Mucosa of stomach (tissue), 1 donor: ENCODE measurements around the gene RP9.

Source experiments
- H3K27me3 ChIP-seq: one replicate; pipeline ENCODE4 v1.7.0; 2013; ENCODE audit warnings: mild to moderate bottlenecking, low read length; ENCODE audit not compliant: control insufficient read depth, insufficient read depth
- H3K36me3 ChIP-seq: one replicate; pipeline ENCODE4 v1.7.0; 2013; ENCODE audit warnings: low read length; ENCODE audit not compliant: control insufficient read depth, insufficient read depth
- H3K4me1 ChIP-seq: one replicate; pipeline ENCODE4 v1.7.0; 2013; ENCODE audit warnings: mild to moderate bottlenecking, low read length; ENCODE audit not compliant: control insufficient read depth, insufficient read depth
- H3K4me3 ChIP-seq: one replicate; pipeline ENCODE4 v1.7.0; 2013; ENCODE audit warnings: low read length
- H3K9ac ChIP-seq: one replicate; pipeline ENCODE4 v1.7.0; 2013; ENCODE audit warnings: mild to moderate bottlenecking, low read length, moderate library complexity
- H3K9me3 ChIP-seq: one replicate; pipeline ENCODE4 v1.7.0; 2013; ENCODE audit warnings: mild to moderate bottlenecking, low read length, moderate library complexity; ENCODE audit not compliant: control insufficient read depth
- donor health status: Pancreatic carcinoma.

The RP9 gene

DNA sequence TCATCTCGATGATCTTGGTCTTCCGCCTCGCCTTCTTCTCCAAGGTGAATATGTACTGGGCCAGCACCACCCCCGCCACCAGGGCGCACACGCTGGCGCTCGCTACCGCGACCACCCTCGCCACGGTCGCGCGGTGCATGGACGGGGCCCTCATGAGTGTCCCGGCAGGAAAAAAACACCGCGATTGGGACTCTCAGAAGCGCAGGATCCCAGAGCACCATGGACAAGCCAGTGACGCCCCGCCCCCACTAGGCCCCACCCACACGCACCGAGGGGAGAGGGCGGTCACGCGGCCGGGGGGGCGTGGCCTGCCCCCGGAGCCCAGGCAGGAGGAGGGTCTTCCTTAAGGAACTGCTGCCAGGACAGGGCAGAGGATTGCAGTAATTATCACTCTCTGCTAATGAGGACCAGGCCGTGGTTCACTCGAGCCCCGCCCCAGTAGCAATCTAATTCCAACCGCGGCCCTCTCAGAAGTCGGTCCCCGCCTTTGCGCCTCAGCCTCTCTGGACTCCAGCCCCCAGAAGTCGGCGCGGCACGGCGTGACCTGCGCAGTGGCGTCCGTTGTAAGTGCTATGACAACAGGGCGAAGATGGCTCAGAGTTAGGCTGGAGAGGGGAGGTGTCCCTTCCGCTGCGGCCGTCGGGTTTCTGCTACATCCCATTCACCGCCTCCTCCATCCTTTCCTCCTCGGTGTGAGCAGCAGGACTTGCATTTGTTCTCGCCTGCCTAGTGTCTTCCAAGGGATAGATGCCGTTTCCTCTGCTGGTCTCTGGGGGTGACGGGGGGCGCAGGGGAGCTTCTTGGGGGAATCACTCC, 20.0 kb upstream of the RP9 start, which contains the start of gene BBS9:
BBS9 (plus strand) TSS at position 575 of the 816 bp plus-strand sequence. CDS start 16,689 bp downstream, outside the sequence.
- no peaks in the 10 kb centered on the region for H3K4me1 ChIP-seq
- peak within 1 kb of the TSS; percentile 81 for H3K4me3 ChIP-seq
- H3K27me3 ChIP-seq: no peaks in the 10 kb centered on the region
- H3K36me3 ChIP-seq: no peaks in the 10 kb centered on the region
- no peaks in the 10 kb centered on the region for H3K9me3 ChIP-seq
- peak within 1 kb of the TSS; percentile 76 for H3K9ac ChIP-seq

DNA sequence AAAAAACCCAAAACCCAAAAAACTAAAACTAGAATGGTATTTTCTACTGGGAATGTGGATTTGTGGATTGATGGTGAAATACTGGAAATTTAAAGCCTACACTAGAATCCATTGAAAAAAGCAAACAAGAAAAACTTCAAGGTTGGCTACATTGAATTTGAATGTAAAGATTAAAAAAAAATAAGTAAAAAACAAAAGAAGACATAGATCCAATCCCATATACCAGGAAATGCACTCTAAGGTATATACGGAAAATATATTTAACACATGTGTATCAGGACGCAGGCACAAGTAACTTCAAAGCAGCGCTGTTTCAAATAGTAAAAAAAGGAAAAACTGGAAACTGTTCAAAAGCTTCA, 19.4 kb upstream of the RP9 start:
- Histone ChIP-seq H3K9me3 (no peaks in the 10 kb centered on the region), H3K4me1 (no peaks in the 10 kb centered on the region), H3K4me3 (peak overlapping the region; percentile 81), H3K27me3 (no peaks in the 10 kb centered on the region), H3K36me3 (no peaks in the 10 kb centered on the region), H3K9ac (peak overlapping the region; percentile 76)

DNA sequence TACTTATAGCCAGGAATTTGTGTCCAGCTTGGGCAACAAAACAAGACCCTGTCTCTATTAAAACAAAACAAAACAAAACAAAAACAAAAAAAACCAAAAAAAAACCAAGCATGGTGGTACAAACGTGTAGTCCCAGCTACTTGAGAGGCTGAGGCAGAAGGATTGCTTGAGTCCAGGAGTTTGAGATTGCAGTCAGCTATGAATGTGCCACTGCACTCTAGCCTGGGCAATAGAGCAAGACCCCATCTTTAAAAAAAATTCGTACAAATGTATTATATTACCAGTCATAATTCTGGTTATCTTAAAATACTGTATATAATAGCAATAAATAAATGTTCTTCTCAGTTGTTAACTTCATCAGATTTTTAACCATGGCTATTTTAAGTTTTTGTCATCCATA, 17.9 kb upstream of the RP9 start:
- H3K36me3 ChIP-seq: no peaks in the 10 kb centered on the region
- no peak overlapping the region for H3K4me3 ChIP-seq
- no peaks in the 10 kb centered on the region for H3K4me1 ChIP-seq
- H3K9me3 ChIP-seq: no peaks in the 10 kb centered on the region
- no peaks in the 10 kb centered on the region for H3K27me3 ChIP-seq
- no peak overlapping the region for H3K9ac ChIP-seq

DNA sequence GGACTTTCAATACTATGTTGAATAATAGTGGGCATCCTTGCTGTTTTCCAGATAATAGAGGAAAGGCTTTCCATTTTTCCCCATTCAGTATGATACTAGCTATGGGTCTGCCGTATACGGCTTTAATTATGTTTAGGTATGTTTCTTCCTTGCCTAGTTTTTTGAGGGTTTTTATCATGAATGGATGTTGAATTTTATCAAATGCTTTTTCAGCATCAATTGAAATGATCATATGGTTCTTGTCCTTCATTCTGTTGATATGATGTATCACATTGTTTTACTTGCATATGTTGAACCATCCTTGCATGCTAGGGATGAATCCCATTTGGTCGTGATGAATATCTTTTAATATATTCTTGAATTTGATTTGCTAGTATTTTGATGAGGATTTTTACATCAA, 9.2 kb upstream of the RP9 start:
- no peak overlapping the region for H3K9ac ChIP-seq
- H3K4me3 ChIP-seq: no peak overlapping the region
- H3K36me3 ChIP-seq: no peaks in the 10 kb centered on the region
- H3K9me3 ChIP-seq: no peaks in the 10 kb centered on the region
- H3K4me1 ChIP-seq: no peaks in the 10 kb centered on the region
- no peaks in the 10 kb centered on the region for H3K27me3 ChIP-seq

DNA sequence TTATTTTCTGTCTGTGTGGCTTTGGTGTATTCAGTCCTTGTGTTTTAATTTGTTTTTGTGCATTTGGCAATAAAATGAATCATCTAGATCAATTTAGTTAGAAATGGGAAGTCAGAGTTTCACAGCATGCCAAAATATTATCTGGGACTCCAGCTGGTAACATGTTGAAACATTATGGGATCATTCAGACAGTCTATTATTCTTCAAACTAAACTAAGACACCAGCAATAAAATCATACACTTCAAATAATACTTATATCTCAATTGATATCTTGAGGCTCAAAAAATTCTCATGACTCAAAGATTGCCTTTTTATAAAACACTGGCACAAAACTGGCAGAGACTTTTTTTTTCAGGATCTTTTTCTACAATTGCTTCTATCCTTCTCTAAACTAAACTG, 5.8 kb upstream of the RP9 start:
- Histone ChIP-seq H3K27me3 (no peaks in the 10 kb centered on the region), H3K36me3 (no peaks in the 10 kb centered on the region)

DNA sequence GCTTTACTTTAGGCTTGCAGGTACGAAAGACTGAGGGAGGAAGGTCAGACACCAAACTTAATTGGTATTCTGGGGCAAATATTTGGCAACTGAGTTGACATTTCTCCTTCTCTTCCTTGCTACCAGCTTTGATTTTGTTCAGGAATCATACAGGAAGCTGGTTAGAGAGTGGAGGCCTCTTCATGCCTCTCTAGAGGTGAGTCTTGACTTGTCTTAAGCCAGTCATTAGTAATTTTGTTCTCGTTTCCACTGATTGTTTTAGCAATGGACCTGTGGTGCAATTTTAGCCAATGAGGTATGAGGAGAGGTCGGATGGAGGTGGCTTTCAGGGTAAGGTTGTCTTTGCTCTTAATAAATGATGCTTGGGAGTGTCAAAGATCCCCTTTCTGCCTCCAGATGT, 2.4 kb upstream of the RP9 start:
- H3K27me3 ChIP-seq: no peaks in the 10 kb centered on the region
- no peak overlapping the region for H3K4me3 ChIP-seq
- H3K9me3 ChIP-seq: no peaks in the 10 kb centered on the region
- no peak overlapping the region for H3K9ac ChIP-seq
- peaks cover 14% of the 10 kb centered on the region for H3K4me1 ChIP-seq
- no peaks in the 10 kb centered on the region for H3K36me3 ChIP-seq

More for the DNA sequence above, 5.8 kb upstream of the RP9 start:
- Histone ChIP-seq H3K9ac (no peak overlapping the region), H3K4me1 (no peaks in the 10 kb centered on the region), H3K4me3 (no peak overlapping the region), H3K9me3 (no peaks in the 10 kb centered on the region)

DNA sequence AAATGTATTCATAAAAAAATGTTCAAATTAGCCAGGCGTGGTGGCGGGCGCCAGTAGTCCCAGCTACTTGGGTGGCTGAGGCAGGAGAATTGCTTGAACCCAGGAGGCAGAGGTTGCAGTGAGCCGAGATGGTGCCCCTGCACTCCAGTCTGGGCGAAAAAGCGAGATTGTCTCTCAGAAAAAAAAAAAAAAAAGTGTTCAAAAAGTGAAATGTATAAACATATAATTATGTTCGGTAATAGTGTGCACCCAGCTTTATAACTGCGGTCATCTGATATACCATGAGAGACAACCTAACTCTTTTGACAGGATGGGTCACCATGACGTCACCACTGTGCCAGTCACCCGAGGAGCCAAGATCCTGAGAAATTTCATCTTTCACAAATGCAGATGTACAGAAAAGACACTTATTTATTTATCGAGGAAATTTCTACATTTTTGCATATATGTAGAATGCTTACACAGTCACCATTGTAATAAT, 594 bp upstream of the RP9 start:
- Histone ChIP-seq H3K9ac (no peak overlapping the region), H3K9me3 (no peaks in the 10 kb centered on the region), H3K27me3 (no peaks in the 10 kb centered on the region), H3K36me3 (no peaks in the 10 kb centered on the region), H3K4me1 (peaks cover 14% of the 10 kb centered on the region), H3K4me3 (peak overlapping the region; percentile 14)

DNA sequence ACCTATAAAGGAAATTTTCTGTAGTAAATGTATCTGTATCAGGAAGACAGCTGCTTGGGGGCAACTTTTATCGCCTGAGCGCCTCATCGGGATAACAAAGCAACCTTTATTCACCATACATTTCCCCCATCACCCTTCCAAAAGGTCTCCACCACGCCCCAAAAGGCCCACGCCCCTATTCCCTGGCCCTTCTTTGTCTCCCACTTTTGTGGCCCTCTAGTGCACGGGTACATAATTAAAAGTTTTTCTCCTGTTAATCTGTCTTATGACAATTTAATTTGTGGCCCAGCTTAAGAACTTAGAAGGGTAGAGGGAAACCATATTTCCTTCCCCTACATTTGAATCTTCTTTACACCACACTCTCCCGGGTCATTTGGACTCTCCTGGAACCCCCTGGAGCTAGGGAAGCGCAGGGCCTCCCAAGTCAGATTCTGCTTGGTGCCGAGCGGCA, 625 bp downstream of the RP9 start:
- Histone ChIP-seq H3K9me3 (no peaks in the 10 kb centered on the region), H3K36me3 (no peaks in the 10 kb centered on the region), H3K4me3 (peak overlapping the region; percentile 69), H3K4me1 (peaks cover 14% of the 10 kb centered on the region), H3K27me3 (no peaks in the 10 kb centered on the region), H3K9ac (peak overlapping the region; percentile 80)

DNA sequence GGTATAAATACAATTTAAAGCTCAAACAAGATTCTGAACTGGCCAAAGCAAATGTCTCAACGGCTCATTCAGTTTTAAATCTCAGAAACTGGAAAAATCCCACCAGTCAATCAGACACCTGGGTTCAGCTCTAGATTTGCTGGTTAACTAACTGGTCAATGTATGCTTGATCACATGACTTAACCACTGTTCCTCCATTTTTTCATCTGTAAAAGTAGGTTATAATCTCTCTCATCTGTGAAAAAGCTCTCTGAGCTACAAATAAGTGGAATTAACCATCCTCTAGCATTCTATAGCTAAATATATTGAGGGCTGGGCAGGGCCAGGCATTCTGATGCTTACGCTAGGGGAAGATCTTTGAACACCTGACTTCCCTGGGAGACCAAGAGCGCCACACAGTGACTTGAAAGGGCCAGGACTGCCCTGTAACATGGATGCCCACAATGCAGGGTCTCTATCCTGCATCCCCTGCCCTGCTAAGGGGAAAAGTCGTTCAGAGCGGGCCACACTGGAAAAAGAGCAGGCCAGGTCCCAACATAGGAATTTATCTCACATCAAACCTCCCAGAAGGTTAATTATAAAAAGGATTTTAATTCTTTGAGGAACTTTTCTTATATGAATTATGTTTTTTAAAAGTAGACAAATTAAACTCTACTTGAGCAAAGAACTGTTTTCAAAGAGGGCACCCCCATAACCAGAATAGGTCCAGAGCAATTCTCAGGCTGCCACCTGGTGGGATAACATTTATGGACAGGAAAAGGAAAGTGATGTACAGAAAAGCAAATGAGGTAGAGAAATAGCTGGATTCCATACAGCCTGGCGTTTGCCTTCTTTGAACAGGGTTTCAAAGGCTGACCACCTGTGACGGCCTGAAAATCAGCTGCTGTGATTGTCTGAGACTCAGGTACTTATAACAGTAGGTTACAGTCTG, 1.8 kb downstream of the RP9 start:
- no peaks in the 10 kb centered on the region for H3K27me3 ChIP-seq
- peak overlapping the region; percentile 69 for H3K4me3 ChIP-seq
- H3K9ac ChIP-seq: no peak overlapping the region
- H3K9me3 ChIP-seq: no peaks in the 10 kb centered on the region
- peaks cover 6% of the 10 kb centered on the region for H3K36me3 ChIP-seq
- H3K4me1 ChIP-seq: peaks cover 14% of the 10 kb centered on the region

DNA sequence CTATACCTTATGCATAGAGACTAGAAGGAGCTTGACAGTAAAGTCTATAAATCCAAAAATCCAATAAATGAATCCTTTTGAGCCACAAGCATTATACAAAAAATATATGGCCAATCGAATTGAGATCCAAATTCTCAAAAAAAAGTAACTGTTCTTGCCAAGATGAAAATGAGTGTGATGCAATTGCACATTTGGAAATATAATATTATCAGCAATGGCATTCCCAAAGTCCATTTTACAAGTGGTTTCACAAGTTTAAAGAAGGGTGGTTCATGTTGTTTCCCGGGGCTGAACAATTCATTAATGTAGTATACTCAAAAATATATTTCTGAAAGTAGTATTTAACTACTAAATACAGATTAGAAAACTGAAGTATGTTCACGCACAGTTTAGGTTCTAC, 7.3 kb downstream of the RP9 start:
- no peak overlapping the region for H3K4me3 ChIP-seq
- no peaks in the 10 kb centered on the region for H3K4me1 ChIP-seq
- H3K27me3 ChIP-seq: no peaks in the 10 kb centered on the region
- no peak overlapping the region for H3K9ac ChIP-seq
- H3K9me3 ChIP-seq: no peaks in the 10 kb centered on the region
- H3K36me3 ChIP-seq: peaks cover 7% of the 10 kb centered on the region

DNA sequence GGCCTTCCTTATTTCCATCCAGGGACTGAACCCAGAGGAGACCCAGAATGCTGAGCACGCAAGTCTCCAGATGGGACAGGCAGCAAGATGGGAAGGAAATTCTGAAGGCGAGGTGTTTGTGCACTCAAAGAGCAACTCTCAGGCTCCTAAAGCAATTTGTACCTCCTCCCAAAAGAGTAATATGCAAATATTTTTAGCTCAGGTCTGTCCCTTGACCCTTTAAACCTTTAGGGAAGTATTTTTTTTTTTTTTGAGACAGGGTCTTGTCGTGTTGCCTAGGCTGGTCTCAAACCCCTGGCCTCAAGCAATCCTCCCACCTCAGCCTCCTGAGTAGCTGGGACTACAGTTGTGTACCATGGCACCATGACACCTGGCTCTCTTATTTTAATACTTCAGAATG, 8.4 kb downstream of the RP9 start:
- no peaks in the 10 kb centered on the region for H3K4me1 ChIP-seq
- H3K36me3 ChIP-seq: peaks cover 7% of the 10 kb centered on the region
- H3K4me3 ChIP-seq: no peak overlapping the region
- no peaks in the 10 kb centered on the region for H3K27me3 ChIP-seq
- no peak overlapping the region for H3K9ac ChIP-seq
- H3K9me3 ChIP-seq: no peaks in the 10 kb centered on the region
